ENCODE results near the gene SDF2L1. TPM values are rescaled to one million over a fixed set of nuclear protein-coding genes. Genes with fewer than 3 reads are reported as not detected.
A peak's percentile ranks its signal among the peaks of the same experiment; 100 is the strongest.
"Not testable (repeated sequence)": the region's sequence is repeated elsewhere in the genome, so short reads cannot be mapped to it uniquely, and the experiment has no call there.

SDF2L1 gene
- total RNA-seq, 1 donor from 2014 or later = 103 TPM

DNA sequence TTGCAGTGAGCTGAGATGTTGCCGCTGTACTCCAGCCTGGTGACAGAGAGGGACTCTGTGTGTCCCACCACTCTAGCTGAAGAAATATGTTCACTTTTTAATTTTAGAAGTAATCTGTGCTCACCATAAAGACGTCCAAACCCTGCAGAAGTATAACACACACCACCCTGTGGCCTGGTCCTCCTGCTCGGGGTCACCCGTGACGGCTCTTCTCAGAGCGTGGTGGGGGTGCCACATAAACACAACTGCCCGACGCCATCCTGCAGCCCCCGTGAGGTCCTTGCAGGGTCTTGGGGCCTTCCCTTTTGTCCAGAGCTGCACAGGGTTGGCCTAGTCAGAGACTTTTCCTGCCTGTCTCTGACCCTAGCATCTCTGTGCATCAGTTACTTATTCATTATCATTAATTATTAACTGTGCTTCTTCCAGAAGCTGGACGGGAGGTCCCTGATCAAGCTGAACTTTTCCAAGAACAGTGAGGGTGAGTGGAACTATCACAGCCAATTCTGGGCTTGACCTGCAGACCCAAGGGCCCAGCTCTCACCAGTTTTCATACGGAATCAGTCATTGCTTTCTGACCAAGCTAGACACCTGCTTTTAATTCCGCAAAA, 32.6 kb downstream of the SDF2L1 start:
- Mint-ChIP-seq H3K4me3 (no peak overlapping the region), H3K27ac (no peak overlapping the region), H3K9me3 (no peaks in the 10 kb centered on the region), H3K4me1 (peaks cover 2% of the 10 kb centered on the region), H3K27me3 (no peaks in the 10 kb centered on the region), H3K36me3 (ENCODE audit: low read depth) (peaks cover 52% of the 10 kb centered on the region)
- DNase-seq = no peak
- intact Hi-C loops (cut with micrococcal nuclease) = no loop called here

DNA sequence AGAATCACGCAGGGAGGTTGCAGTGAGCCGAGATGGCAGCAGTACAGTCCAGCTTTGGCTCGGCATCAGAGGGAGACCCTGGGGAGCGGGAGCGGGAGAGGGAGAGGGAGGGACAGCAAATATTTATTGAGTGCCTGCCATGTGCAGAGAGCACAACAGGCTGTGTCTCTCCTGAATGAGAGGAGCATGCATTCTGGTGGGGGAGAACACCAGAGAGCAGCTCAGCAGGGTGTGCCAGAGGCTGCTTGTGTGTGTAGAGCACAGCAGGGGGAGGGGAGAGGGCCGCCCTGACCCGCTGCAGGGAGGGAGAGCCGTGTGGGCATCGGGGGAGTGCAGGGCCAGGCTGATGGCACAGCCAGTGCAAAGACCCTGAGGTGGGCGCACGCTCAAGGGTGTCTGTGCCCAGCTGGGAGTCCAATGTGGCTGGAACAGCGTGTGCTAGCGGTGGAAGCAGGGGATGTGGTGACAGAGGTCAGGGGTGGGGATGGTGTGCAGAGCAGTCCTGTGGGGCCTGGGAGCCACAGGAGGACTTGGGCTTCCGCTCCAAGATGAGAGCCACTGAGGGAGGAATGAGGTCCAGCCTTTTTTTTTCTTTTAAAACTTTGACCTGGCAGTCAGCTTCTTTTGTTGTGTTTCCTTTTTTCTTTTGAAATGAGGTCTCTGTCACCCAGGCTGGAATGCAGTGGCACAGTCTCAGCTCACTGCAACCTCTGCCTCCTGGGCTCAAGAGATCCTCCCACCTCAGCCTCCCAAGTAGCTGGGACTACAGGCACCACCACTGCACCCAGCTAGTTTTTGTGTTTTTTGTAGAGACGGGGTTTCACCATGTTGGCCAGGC, 35.7 kb downstream of the SDF2L1 start:
- H3K36me3 Mint-ChIP-seq (ENCODE audit: low read depth) = peaks cover 42% of the 10 kb centered on the region
- no peaks in the 10 kb centered on the region for H3K27me3 Mint-ChIP-seq
- H3K27ac Mint-ChIP-seq = no peak overlapping the region
- no peak for DNase-seq
- H3K9me3 Mint-ChIP-seq = no peaks in the 10 kb centered on the region
- no peak overlapping the region for H3K4me3 Mint-ChIP-seq
- peaks cover 4% of the 10 kb centered on the region for H3K4me1 Mint-ChIP-seq
- intact Hi-C loops (cut with micrococcal nuclease) = no loop called here

DNA sequence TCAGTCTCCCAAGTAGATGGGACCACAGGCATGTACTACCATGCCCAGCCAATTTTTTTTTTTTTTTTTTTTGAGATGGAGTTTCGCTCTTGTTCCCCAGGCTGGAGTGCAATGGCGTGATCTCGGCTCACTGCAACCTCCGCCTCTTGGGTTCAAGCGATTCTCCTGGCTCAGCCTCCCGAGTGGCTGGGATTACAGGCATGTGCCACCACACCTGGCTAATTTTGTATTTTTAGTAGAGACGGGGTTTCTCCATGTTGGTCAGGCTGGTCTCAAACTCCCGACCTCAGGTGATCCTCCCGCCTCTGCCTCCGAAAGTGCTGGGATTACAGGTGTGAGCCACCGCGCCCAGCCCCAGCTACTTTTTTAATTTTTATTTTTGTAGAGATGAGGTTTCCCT, 36.7 kb downstream of the SDF2L1 start:
- H3K4me3 Mint-ChIP-seq; H3K4me1 Mint-ChIP-seq; intact Hi-C loops (cut with micrococcal nuclease); H3K27ac Mint-ChIP-seq; H3K9me3 Mint-ChIP-seq; DNase-seq; H3K27me3 Mint-ChIP-seq: not testable (repeated sequence)
- peaks cover 41% of the 10 kb centered on the region for H3K36me3 Mint-ChIP-seq (ENCODE audit: low read depth)

- Mint-ChIP-seq H3K36me3 (ENCODE audit: low read depth) (peaks cover 39% of the 10 kb centered on the region), H3K9me3 (no peaks in the 10 kb centered on the region), H3K27me3 (no peaks in the 10 kb centered on the region), H3K27ac (no peak overlapping the region), H3K4me1 (peaks cover 4% of the 10 kb centered on the region), H3K4me3 (no peak overlapping the region)
- no peak for DNase-seq
- intact Hi-C loops (cut with micrococcal nuclease) = no loop called here
These were observed 37.3 kb downstream of the SDF2L1 start for GRCh38 chr22:21679383-21679782.

DNA sequence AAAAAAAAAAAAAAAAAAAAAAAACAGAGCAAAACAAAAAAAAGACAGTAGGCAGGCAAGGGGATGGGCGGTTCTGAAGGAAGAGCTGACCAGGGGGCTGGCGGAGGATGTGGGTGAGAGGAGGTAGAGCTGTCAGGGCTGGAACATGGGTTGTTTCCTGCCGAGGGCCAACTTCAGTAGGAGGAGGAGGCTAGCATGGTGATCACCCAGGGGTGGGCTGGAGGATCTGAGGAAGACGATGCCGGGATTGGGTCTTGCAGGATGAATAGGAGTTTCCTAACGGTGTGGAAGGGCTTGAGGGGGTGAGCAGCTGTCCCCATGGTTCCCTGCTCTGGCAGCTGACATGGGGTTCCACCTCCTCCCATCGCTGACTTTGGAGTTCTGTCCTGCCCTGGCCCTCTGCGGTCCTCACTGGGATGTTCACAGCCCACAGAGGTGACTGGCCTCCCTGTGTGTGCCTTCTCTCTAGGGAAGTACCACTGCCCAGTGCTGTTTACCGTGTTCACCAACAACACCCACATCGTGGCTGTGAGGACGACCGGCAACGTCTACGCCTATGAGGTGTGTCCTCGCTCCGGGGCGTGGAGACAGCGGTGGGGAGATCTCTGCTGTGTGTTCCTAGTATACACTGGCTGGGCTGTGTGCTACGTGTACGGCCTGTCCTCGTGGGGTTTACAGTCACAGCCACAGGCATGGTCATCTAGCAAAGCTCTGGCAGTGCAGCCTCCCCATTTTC, 38.9 kb downstream of the SDF2L1 start:
- Mint-ChIP-seq H3K27me3 (no peaks in the 10 kb centered on the region), H3K4me1 (peaks cover 4% of the 10 kb centered on the region), H3K9me3 (no peaks in the 10 kb centered on the region), H3K36me3 (ENCODE audit: low read depth) (peaks cover 32% of the 10 kb centered on the region), H3K27ac (peak overlapping the region; percentile 20), H3K4me3 (no peak overlapping the region)
- intact Hi-C loops (cut with micrococcal nuclease) = no loop called here
- DNase-seq = no peak

DNA sequence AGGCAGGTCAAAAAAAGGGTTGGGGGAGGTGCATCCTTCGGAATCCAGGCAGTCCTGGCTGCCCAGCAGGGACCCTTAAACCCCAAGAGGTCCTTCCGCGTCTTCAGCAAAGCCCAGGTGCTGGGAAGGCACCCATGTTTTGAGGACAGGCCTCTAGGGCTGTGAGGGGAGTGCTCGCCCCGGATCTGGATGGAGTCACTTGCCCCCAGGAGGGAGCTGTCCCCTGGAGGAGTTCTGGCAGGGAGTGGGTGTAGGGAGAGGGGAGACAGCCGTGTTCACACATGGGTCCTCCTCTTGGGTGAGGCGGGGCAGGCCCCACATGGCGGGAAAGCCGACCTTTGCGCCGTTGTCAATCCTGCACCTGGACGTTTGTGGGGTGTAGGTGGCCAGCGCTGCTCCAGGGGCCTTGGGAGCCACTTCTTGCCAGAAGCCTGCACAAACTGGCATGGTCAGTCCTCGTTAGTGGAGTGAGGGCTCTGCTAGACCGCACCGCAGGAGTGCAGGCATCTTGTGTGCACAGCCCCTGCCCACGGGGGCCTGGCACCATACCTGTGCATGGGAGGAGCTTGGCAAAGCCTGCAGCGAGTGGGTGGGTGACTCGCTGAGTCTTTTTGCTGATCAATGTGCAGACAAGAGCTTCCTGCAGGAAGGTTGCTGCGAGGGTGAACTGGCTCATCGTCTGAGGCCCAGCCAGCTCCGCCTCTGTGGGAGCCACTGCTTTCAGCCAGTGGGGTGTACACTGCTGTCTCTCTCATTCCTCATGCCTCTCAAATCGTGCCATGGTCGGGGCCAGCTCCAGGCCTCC, 39.7 kb downstream of the SDF2L1 start:
- intact Hi-C loops (cut with micrococcal nuclease) = no loop called here
- Mint-ChIP-seq H3K4me3 (no peak overlapping the region), H3K27ac (no peak overlapping the region), H3K9me3 (no peaks in the 10 kb centered on the region), H3K36me3 (ENCODE audit: low read depth) (peaks cover 27% of the 10 kb centered on the region), H3K4me1 (peaks cover 4% of the 10 kb centered on the region), H3K27me3 (no peaks in the 10 kb centered on the region)
- DNase-seq = no peak

GRCh38 chr22:21682385-21683175, 40.5 kb downstream of the SDF2L1 start:
- DNase-seq = no peak
- H3K27me3 Mint-ChIP-seq = no peaks in the 10 kb centered on the region

GRCh38 chr22:21683401-21683811, 41.3 kb downstream of the SDF2L1 start:
- H3K9me3 Mint-ChIP-seq = no peaks in the 10 kb centered on the region
- no peak overlapping the region for H3K4me3 Mint-ChIP-seq
- no peak for DNase-seq
- H3K27me3 Mint-ChIP-seq = no peaks in the 10 kb centered on the region
- H3K27ac Mint-ChIP-seq = no peak overlapping the region
- peaks cover 22% of the 10 kb centered on the region for H3K36me3 Mint-ChIP-seq (ENCODE audit: low read depth)
- H3K4me1 Mint-ChIP-seq = peaks cover 4% of the 10 kb centered on the region
- intact Hi-C loops (cut with micrococcal nuclease) = no loop called here

More at GRCh38 chr22:21682385-21683175, 40.5 kb downstream of the SDF2L1 start:
- Mint-ChIP-seq H3K9me3 (no peaks in the 10 kb centered on the region), H3K4me1 (peaks cover 4% of the 10 kb centered on the region), H3K36me3 (ENCODE audit: low read depth) (peaks cover 26% of the 10 kb centered on the region), H3K4me3 (no peak overlapping the region), H3K27ac (no peak overlapping the region)
- intact Hi-C loops (cut with micrococcal nuclease) = no loop called here

DNA sequence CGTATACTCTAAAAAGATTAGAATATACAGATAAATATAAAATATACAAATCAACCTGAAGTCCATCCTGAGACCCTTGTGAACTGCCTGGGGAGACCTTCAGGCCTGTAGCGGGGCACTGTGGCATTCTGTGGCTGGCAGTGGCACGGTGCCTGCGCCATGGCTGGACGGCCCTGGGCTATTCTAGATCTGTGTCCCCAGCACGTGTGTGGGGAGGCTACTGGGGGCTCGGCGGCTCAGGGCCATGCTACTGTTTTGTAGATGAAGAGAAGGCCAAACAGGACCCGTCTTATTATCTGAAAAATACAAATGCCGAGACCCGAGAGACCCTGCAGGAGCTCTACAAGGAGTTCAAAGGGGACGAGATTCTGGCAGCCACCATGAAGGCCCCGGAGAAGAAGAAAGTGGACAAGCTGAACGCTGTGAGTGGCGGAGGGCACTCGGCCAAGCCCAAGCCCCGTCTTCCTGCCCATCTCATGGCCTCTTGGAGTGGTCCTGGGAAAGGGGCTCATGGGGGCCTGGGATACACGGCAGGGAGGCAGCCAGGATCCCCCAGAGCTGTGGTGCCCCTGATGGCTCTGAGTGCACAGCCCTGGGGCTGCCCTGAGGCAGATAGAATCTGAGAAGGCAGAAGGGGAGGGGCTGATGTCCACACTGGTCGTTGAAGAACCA, 42.5 kb downstream of the SDF2L1 start:
- Mint-ChIP-seq H3K4me3 (no peak overlapping the region), H3K27me3 (no peaks in the 10 kb centered on the region), H3K27ac (no peak overlapping the region), H3K4me1 (peaks cover 4% of the 10 kb centered on the region), H3K36me3 (ENCODE audit: low read depth) (peaks cover 29% of the 10 kb centered on the region), H3K9me3 (no peaks in the 10 kb centered on the region)
- intact Hi-C loops (cut with micrococcal nuclease) = no loop called here
- DNase-seq = no peak

- peaks cover 31% of the 10 kb centered on the region for H3K36me3 Mint-ChIP-seq (ENCODE audit: low read depth)
- no peaks in the 10 kb centered on the region for H3K9me3 Mint-ChIP-seq
- no peak for DNase-seq
- no peaks in the 10 kb centered on the region for H3K27me3 Mint-ChIP-seq
- H3K27ac Mint-ChIP-seq = no peak overlapping the region
- intact Hi-C loops (cut with micrococcal nuclease) = no loop called here
- peaks cover 5% of the 10 kb centered on the region for H3K4me1 Mint-ChIP-seq
- no peak overlapping the region for H3K4me3 Mint-ChIP-seq
These were observed 43.0 kb downstream of the SDF2L1 start for GRCh38 chr22:21685164-21685513.

DNA sequence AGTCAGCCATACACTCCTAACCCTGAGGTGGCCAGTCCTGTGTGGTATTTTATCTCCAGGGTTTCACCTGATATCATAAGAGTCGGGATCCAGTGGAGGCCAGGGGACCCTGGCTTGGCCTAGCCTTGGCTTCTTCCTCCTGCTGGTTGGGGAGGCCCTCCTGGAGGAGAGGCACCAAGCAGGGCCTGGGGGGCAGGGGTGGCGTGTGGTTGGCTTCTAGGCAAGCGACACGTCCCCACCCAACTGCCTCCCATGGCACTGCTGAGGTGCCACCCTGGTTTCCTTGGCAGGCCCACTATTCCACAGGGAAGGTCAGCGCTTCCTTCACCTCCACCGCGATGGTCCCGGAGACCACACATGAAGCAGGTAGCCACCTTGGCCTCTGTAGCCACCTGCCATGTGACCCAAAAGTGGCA, 44.1 kb downstream of the SDF2L1 start:
- Mint-ChIP-seq H3K36me3 (ENCODE audit: low read depth) (peaks cover 33% of the 10 kb centered on the region), H3K4me1 (peaks cover 8% of the 10 kb centered on the region)

GRCh38 chr22:21686634-21687393, 44.7 kb downstream of the SDF2L1 start:
- Mint-ChIP-seq H3K4me3 (no peak overlapping the region), H3K27ac (no peak overlapping the region), H3K36me3 (ENCODE audit: low read depth) (peaks cover 34% of the 10 kb centered on the region), H3K27me3 (no peaks in the 10 kb centered on the region), H3K9me3 (no peaks in the 10 kb centered on the region), H3K4me1 (peaks cover 8% of the 10 kb centered on the region)
- intact Hi-C loops (cut with micrococcal nuclease) = no loop called here
- no peak for DNase-seq

More for the DNA sequence above, 44.1 kb downstream of the SDF2L1 start:
- no peak for DNase-seq
- no peak overlapping the region for H3K27ac Mint-ChIP-seq
- H3K9me3 Mint-ChIP-seq = no peaks in the 10 kb centered on the region
- intact Hi-C loops (cut with micrococcal nuclease) = no loop called here
- H3K4me3 Mint-ChIP-seq = no peak overlapping the region
- no peaks in the 10 kb centered on the region for H3K27me3 Mint-ChIP-seq
